CD14-positive monocyte (primary cell): ENCODE data around the gene EPHB6. TPM values are rescaled to one million over a fixed set of nuclear protein-coding genes. Genes with fewer than 3 reads are reported as not detected.

Experiments used
- DNase-seq, 3 donors: peaks; one replicate each; pipeline ENCODE4 v3.0.0-alpha.2; 2011 to 2022
- H2AFZ ChIP-seq: 2 replicates; pipeline ENCODE4 v1.6.0; 2012; ENCODE audit warnings: mild to moderate bottlenecking, low read depth, low read length, inconsistent platforms; ENCODE audit not compliant: insufficient read depth, poor library complexity, severe bottlenecking
- H3K27ac ChIP-seq, 2 donors: 1 replicate in 1 of 2; 2 replicates in 1 of 2; pipeline ENCODE4 v1.5.1; 2012 to 2013; ENCODE audit warnings: low read length in 2 of 2, control low read depth in 1 of 2, inconsistent platforms in 1 of 2, low read depth in 1 of 2, mild to moderate bottlenecking in 1 of 2
- H3K27me3 ChIP-seq, 2 donors: one replicate each; pipeline versions ENCODE4 v1.6.0 to v1.6.1; 2011 to 2013; ENCODE audit warnings: low read length in 2 of 2; ENCODE audit not compliant: control insufficient read depth in 2 of 2, insufficient read depth in 2 of 2
- H3K36me3 ChIP-seq, 2 donors: replicated peaks in 1 of 2; 1 replicate in 1 of 2; 2 replicates in 1 of 2; pipeline versions ENCODE4 v1.5.1 to v1.6.1; 2012 to 2013; ENCODE audit warnings: low read length in 2 of 2, control low read depth in 1 of 2, inconsistent platforms in 1 of 2, mild to moderate bottlenecking in 1 of 2; ENCODE audit not compliant: insufficient read depth in 2 of 2, control insufficient read depth in 1 of 2
- H3K4me1 ChIP-seq, 2 donors: 1 replicate in 1 of 2; 2 replicates in 1 of 2; pipeline versions ENCODE4 v1.5.1 to v1.6.1; 2012 to 2013; ENCODE audit warnings: low read length in 2 of 2, control low read depth in 1 of 2, inconsistent platforms in 1 of 2, mild to moderate bottlenecking in 1 of 2, moderate library complexity in 1 of 2; ENCODE audit not compliant: insufficient read depth in 2 of 2, control insufficient read depth in 1 of 2
- H3K4me2 ChIP-seq: replicated peaks from 2 replicates; pipeline ENCODE3; 2012; ENCODE audit warnings: low read length, moderate library complexity, mild to moderate bottlenecking; ENCODE audit not compliant: poor library complexity, severe bottlenecking; ENCODE audit errors: extremely low read depth
- H3K4me3 ChIP-seq, 3 experiments: fragments of 200-600 bp in 1 of 3; sonication (generic) in 1 of 3; replicated peaks in 1 of 3; 1 replicate in 2 of 3; 2 replicates in 1 of 3; pipeline ENCODE4 v1.5.1; 2011 to 2013; ENCODE audit warnings: low read length in 3 of 3, mild to moderate bottlenecking in 3 of 3, control low read depth in 2 of 3, low read depth in 2 of 3, inconsistent platforms in 1 of 3, moderate library complexity in 1 of 3
- H3K79me2 ChIP-seq: 2 replicates; pipeline ENCODE4 v1.6.0; 2012; ENCODE audit warnings: mild to moderate bottlenecking, control low read depth, inconsistent platforms, low read length, moderate library complexity; ENCODE audit not compliant: insufficient read depth
- H3K9ac ChIP-seq: 2 replicates; pipeline ENCODE4 v1.6.0; 2017; ENCODE audit warnings: low read length, mild to moderate bottlenecking; ENCODE audit not compliant: insufficient read depth, poor library complexity, severe bottlenecking
- H3K9me3 ChIP-seq, 2 donors: replicated peaks in 1 of 2; 1 replicate in 1 of 2; 2 replicates in 1 of 2; pipeline versions ENCODE4 v1.5.1 to v1.6.1; 2012 to 2013; ENCODE audit warnings: low read length in 2 of 2, control low read depth in 1 of 2; ENCODE audit not compliant: control insufficient read depth in 1 of 2, insufficient read depth in 1 of 2
- H4K20me1 ChIP-seq: 2 replicates; pipeline ENCODE4 v1.6.0; 2012; ENCODE audit warnings: mild to moderate bottlenecking, low read length, control low read depth, moderate library complexity; ENCODE audit not compliant: insufficient read depth
- H3K27ac Mint-ChIP-seq, 7 donors: one replicate each; pipeline ENCODE4 v1.8.0; 2020; ENCODE audit warnings: mild to moderate bottlenecking in 7 of 7, mixed read lengths in 7 of 7, moderate library complexity in 6 of 7, inconsistent platforms in 2 of 7
- H3K27me3 Mint-ChIP-seq, 3 donors: one replicate each; pipeline ENCODE4 v1.8.0; 2021 to 2022; ENCODE audit warnings: low read depth in 3 of 3, mild to moderate bottlenecking in 3 of 3, mixed read lengths in 3 of 3, moderate library complexity in 3 of 3, inconsistent platforms in 1 of 3
- H3K36me3 Mint-ChIP-seq, 2 donors: one replicate each; pipeline ENCODE4 v1.8.0; 2020; ENCODE audit warnings: mixed read lengths in 2 of 2, inconsistent platforms in 1 of 2, mild to moderate bottlenecking in 1 of 2
- H3K4me1 Mint-ChIP-seq: one replicate; pipeline ENCODE4 v1.8.0; 2020; ENCODE audit warnings: mild to moderate bottlenecking, mixed read lengths
- H3K4me3 Mint-ChIP-seq, 2 donors: one replicate each; pipeline ENCODE4 v1.8.0; 2020; ENCODE audit warnings: mild to moderate bottlenecking in 2 of 2, mixed read lengths in 2 of 2, moderate library complexity in 1 of 2
- H3K9me3 Mint-ChIP-seq, 7 donors: one replicate each; pipeline ENCODE4 v1.8.0; 2020 to 2022; ENCODE audit warnings: mixed read lengths in 7 of 7, mild to moderate bottlenecking in 6 of 7, moderate library complexity in 6 of 7, inconsistent platforms in 2 of 7
- WGBS: methylation state at CpG from one replicate; pipeline ENCODE4 v1.1.5; 2013; ENCODE audit warnings: missing lambda C conversion rate; ENCODE audit not compliant: insufficient coverage; 5-methylcytosine and 5-hydroxymethylcytosine counted together
- intact Hi-C, 2 donors: fragments of 100-400 bp; cut with micrococcal nuclease; formaldehyde crosslinking; loops; one replicate each; pipeline versions ENCODE4 v1.15.0 to v1.15.1; 2023
- polyA plus RNA-seq, 3 donors: library from polyadenylated mRNA; depleted of rRNA in 1 of 3; unstranded in 2 of 3; stranded (reverse) in 1 of 3; fragments of 300-500 nt in 2 of 3; fragments of >200 nt in 1 of 3; fragmentation: Illumina TruSeq in 2 of 3; gene quantifications; 1 replicate in 2 of 3; 2 replicates in 1 of 3; pipeline ENCODE4 v1.2.3, GENCODE V29; 2012 to 2021
- TF ChIP-seq, protein P1 (sequence below): fragments of 200-600 bp; IDR thresholded peaks from one replicate; pipeline ENCODE4 v1.8.0; 2022; ENCODE audit warnings: antibody characterized with exemption, mild to moderate bottlenecking

Gene EPHB6
- polyA plus RNA-seq, 3 donors = 7.9 to 18.2 (median 9.3) TPM

DNA sequence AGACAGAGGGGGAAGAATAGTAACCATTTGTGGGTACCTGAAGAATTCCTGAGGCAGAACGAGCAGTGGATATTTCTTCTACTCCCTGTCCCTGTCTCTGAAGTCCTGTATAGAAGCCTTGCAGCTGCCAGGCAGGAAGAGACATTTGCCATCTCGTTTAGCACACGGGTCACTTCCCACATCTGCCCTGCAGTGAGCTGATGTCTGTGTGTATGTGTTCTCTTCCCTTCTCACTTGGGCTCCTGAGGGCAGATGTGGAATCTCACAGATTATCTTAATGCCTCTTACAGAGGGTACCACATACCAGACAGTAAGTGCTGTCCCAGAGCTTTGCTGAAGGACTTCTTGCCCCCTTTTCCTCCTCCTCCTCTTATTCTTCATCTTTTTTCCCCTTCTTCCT lies 44.8 kb downstream of the EPHB6 start:
- H3K4me3 Mint-ChIP-seq = peak overlapping the region in 1 of 2 donors; percentile 6
- peak overlapping the region in 2 of 7 donors; percentile 5 to 27 for H3K27ac Mint-ChIP-seq
- H4K20me1 ChIP-seq = no peaks in the 10 kb centered on the region

DNA sequence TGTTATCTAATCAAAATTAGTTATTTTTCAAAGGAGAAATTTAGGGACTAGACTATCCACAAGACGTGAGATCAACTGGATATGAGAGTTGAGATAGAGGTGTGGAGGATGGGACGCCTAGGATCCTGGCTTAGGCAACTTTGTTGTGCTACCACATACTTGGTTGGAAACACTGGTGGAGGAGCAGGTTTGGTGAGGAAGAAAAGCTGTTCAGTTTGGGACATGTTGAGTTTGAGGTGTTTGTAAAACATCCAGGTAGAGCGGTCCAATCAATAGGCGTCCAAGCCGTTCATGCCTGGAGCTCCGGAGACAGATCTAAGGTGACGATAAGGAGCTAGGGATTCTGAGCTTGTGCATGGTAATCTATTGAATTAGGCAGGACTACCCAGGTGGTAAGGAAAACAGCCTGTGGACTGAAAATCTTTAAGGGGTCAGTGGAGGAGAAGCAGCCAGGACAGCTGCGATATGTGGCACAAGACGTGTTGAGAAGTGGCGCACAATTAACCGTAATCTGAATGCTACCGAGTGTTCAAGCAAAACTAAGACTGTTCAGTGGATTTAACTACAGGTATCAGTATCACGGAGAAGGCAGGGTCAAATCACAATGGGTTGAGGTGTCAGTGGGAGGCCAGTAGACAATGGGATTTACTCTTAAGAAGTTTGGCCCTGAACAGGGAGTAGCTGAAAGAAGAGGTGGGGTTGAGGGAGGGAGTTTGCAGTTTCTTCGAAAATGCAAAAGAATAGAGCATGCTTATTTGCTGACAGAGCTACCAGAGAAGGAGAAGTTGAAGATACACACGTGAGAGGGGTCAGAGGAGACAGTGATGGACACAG lies 46.8 kb downstream of the EPHB6 start:
- no peak overlapping the region for H3K9ac ChIP-seq
- Mint-ChIP-seq H3K4me1 (no peaks in the 10 kb centered on the region), H3K9me3 (peaks cover 2 to 9% (median 6%) of the 10 kb centered on the region in 7 donors), H3K27ac (peak overlapping the region in 1 of 7 donors; percentile 47), H3K4me3 (no peak overlapping the region), H3K36me3 (no peaks in the 10 kb centered on the region), H3K27me3 (peaks cover 3 to 7% (median 5%) of the 10 kb centered on the region in 3 donors)
- TF ChIP-seq, protein P1, sequence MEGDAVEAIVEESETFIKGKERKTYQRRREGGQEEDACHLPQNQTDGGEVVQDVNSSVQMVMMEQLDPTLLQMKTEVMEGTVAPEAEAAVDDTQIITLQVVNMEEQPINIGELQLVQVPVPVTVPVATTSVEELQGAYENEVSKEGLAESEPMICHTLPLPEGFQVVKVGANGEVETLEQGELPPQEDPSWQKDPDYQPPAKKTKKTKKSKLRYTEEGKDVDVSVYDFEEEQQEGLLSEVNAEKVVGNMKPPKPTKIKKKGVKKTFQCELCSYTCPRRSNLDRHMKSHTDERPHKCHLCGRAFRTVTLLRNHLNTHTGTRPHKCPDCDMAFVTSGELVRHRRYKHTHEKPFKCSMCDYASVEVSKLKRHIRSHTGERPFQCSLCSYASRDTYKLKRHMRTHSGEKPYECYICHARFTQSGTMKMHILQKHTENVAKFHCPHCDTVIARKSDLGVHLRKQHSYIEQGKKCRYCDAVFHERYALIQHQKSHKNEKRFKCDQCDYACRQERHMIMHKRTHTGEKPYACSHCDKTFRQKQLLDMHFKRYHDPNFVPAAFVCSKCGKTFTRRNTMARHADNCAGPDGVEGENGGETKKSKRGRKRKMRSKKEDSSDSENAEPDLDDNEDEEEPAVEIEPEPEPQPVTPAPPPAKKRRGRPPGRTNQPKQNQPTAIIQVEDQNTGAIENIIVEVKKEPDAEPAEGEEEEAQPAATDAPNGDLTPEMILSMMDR = no peak
- no peaks in the 10 kb centered on the region for H3K27me3 ChIP-seq
- H3K36me3 ChIP-seq = no peaks in the 10 kb centered on the region
- no peaks in the 10 kb centered on the region for H3K79me2 ChIP-seq
- peaks cover 4 to 8% of the 10 kb centered on the region in 2 donors for H3K9me3 ChIP-seq
- H3K27ac ChIP-seq = no peak overlapping the region
- no peak overlapping the region for H3K4me2 ChIP-seq
- WGBS = 94% methylated on average over 15 of the region's 15 CpGs
- H2AFZ ChIP-seq = no peak overlapping the region
- H4K20me1 ChIP-seq = no peaks in the 10 kb centered on the region
- no peaks in the 10 kb centered on the region for H3K4me1 ChIP-seq
- DNase-seq = no peak
- H3K4me3 ChIP-seq = no peak overlapping the region
- intact Hi-C loops = no loop called here

More for the DNA sequence above, 44.8 kb downstream of the EPHB6 start:
- Mint-ChIP-seq H3K27me3 (peaks cover 3 to 7% (median 5%) of the 10 kb centered on the region in 3 donors), H3K4me1 (no peaks in the 10 kb centered on the region), H3K9me3 (peaks cover 0 to 6% (median 4%) of the 10 kb centered on the region in 7 donors), H3K36me3 (no peaks in the 10 kb centered on the region)
- Histone ChIP-seq H3K4me3 (no peak overlapping the region), H3K27ac (no peak overlapping the region), H3K79me2 (no peaks in the 10 kb centered on the region), H3K4me1 (no peaks in the 10 kb centered on the region), H3K9ac (no peak overlapping the region), H3K4me2 (no peak overlapping the region), H3K27me3 (no peaks in the 10 kb centered on the region), H3K36me3 (no peaks in the 10 kb centered on the region), H3K9me3 (peaks cover 3 to 6% of the 10 kb centered on the region in 2 donors), H2AFZ (no peak overlapping the region)
- DNase-seq = no peak
- intact Hi-C loops = no loop called here
- 0% methylated on average over 2 of the region's 3 CpGs for WGBS
- TF ChIP-seq, protein P1 = no peak
